Measurements from ENCODE around the gene NAA38. TPM values are rescaled to one million over a fixed set of nuclear protein-coding genes. Genes with fewer than 3 reads are reported as not detected.

Gene NAA38
- total and polyA plus RNA-seq, 7 donors = 60.8 to 148 (median 95.4) TPM

DNA sequence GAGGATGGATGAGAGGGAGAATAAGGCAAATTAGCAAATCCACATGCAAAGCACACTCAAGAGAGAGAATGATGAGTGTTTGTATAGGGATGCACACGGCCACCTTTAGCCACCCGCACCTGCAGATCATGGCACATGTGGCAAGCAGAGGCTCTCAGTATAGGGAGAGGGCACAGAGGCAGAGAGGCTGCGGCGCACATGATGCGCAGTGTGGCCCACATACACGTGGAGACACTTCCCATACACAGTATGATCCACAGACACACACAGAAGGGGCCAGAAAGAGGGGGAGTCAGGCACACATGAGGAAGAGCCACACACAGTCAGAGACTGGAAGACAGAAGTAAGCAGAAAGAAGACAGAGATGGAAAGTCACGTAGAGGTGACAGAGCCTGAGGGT is 24.7 kb upstream of the NAA38 start:
- Histone ChIP-seq H3K4me1 (peaks cover 17% of the 10 kb centered on the region), H3K36me3 (ENCODE audit: insufficient read depth in 1 of 2, low read depth in 1 of 2) (no peaks in the 10 kb centered on the region), H3K9me3 (no peaks in the 10 kb centered on the region), H3K27me3 (ENCODE audit: insufficient read depth in 3 of 3, low read length in 2 of 3) (peaks cover 0 to 59% (median 4%) of the 10 kb centered on the region in 3 donors), H3K27ac (no peak overlapping the region), H3K4me3 (no peak overlapping the region)
- TF ChIP-seq, protein P1, sequence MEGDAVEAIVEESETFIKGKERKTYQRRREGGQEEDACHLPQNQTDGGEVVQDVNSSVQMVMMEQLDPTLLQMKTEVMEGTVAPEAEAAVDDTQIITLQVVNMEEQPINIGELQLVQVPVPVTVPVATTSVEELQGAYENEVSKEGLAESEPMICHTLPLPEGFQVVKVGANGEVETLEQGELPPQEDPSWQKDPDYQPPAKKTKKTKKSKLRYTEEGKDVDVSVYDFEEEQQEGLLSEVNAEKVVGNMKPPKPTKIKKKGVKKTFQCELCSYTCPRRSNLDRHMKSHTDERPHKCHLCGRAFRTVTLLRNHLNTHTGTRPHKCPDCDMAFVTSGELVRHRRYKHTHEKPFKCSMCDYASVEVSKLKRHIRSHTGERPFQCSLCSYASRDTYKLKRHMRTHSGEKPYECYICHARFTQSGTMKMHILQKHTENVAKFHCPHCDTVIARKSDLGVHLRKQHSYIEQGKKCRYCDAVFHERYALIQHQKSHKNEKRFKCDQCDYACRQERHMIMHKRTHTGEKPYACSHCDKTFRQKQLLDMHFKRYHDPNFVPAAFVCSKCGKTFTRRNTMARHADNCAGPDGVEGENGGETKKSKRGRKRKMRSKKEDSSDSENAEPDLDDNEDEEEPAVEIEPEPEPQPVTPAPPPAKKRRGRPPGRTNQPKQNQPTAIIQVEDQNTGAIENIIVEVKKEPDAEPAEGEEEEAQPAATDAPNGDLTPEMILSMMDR (IDR thresholded peaks at IDR 0.05) = no peak
- DNase-seq (no peak), ATAC-seq (no peak)
- intact Hi-C loops (cut with DNase I) = no loop called here
- 59 to 75% (median 70%) methylated on average over 7 of the region's 7 CpGs for WGBS, 3 donors

- TF ChIP-seq, protein P1 (IDR thresholded peaks at IDR 0.05) = no peak
- no peaks in the 10 kb centered on the region for H3K9me3 ChIP-seq
- H3K27ac ChIP-seq = no peak overlapping the region
- DNase-seq = no peak
- ATAC-seq = no peak
- H3K4me1 ChIP-seq = peaks cover 11% of the 10 kb centered on the region
- no peak overlapping the region for H3K4me3 ChIP-seq
- intact Hi-C loops (cut with DNase I) = no loop called here
- WGBS, 3 donors = 43 to 49% (median 45%) methylated on average over 7 of the region's 7 CpGs
- peaks cover 0 to 53% (median 4%) of the 10 kb centered on the region in 3 donors for H3K27me3 ChIP-seq (ENCODE audit: insufficient read depth in 3 of 3, low read length in 2 of 3)
- no peaks in the 10 kb centered on the region for H3K36me3 ChIP-seq (ENCODE audit: insufficient read depth in 1 of 2, low read depth in 1 of 2)
Measured at GRCh38 chr17:7881276-7882054, 24.1 kb upstream of the NAA38 start.

DNA sequence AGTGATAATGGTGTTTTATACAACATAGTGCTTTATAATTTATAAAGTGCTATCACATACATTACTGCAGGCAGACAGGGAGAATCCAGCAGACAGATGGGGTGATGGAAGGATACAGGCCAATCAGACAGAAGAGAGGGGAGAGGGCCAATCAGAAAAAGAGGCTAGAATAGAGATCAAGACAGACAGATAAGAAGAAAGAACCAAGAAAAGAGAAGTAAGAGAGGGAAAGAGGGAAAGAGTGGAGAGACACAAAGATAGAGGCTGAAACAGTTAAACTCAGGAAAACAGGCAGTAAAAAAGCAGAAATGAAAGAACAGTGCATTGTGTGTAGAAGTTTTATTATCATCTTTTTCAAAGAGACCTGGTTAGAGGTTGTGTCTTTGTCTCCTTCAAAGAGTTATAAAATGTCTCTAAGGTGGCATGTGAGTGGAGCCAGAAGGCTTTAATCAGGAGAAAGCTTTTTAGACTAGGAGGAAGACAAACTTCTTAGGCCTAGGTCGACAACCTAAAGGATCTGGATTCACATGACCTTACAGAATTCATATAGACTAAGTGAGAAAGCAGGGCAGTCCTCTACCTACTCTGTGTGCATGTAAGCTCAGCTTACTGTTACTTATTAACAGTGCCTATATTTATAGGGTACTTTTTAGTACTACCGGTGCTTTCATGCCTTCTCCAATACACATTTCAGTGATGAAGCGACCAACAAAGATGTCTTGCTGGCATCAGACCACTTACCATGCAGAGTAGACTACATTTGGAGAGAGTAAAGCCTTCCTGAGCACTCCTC is 22.9 kb upstream of the NAA38 start:
- Histone ChIP-seq H3K9me3 (no peaks in the 10 kb centered on the region), H3K27ac (no peak overlapping the region), H3K36me3 (ENCODE audit: insufficient read depth in 1 of 2, low read depth in 1 of 2) (no peaks in the 10 kb centered on the region), H3K4me3 (no peak overlapping the region), H3K4me1 (no peaks in the 10 kb centered on the region), H3K27me3 (ENCODE audit: insufficient read depth in 3 of 3, low read length in 2 of 3) (peaks cover 0 to 41% (median 4%) of the 10 kb centered on the region in 3 donors)
- DNase-seq (no peak), ATAC-seq (no peak)
- TF ChIP-seq, protein P1 (IDR thresholded peaks at IDR 0.05) = no peak
- intact Hi-C loops (cut with DNase I) = no loop called here
- 83 to 89% (median 83%) methylated on average over 3 of the region's 3 CpGs for WGBS, 3 donors

- intact Hi-C loops (cut with DNase I) = no loop called here
- no peak overlapping the region for H3K27ac ChIP-seq
- H3K36me3 ChIP-seq (ENCODE audit: insufficient read depth in 1 of 2, low read depth in 1 of 2) = no peaks in the 10 kb centered on the region
- no peaks in the 10 kb centered on the region for H3K9me3 ChIP-seq
- ATAC-seq (no peak), DNase-seq (no peak)
- TF ChIP-seq, protein P1 (IDR thresholded peaks at IDR 0.05) = no peak
- 87 to 97% (median 93%) methylated on average over 7 of the region's 7 CpGs for WGBS, 3 donors
- no peaks in the 10 kb centered on the region for H3K4me1 ChIP-seq
- peaks cover 0 to 34% (median 4%) of the 10 kb centered on the region in 3 donors for H3K27me3 ChIP-seq (ENCODE audit: insufficient read depth in 3 of 3, low read length in 2 of 3)
- no peak overlapping the region for H3K4me3 ChIP-seq
Measured at GRCh38 chr17:7878234-7878633, 20.9 kb upstream of the NAA38 start.
